ENCODE results near the gene TNFRSF19. TPM values are rescaled to one million over a fixed set of nuclear protein-coding genes. Genes with fewer than 3 reads are reported as not detected.

Gene TNFRSF19
- total RNA-seq, 3 donors from 2014 or later (not counting 1 experiment from before 2014, with no cell fraction given): 0.07 to 0.60 (median 0.36) TPM

- 67% methylated on average over 1 of the region's 1 CpG for WGBS (ENCODE audit: insufficient coverage)
- ATAC-seq (no peak), DNase-seq (no peak)
- Histone ChIP-seq H3K27ac (ENCODE audit: low read length) (no peak overlapping the region), H3K4me3 (ENCODE audit: low read length) (no peak overlapping the region), H3K27me3 (ENCODE audit: control insufficient read depth, insufficient read depth, low read length) (peaks cover under 1% of the 10 kb centered on the region), H3K4me1 (ENCODE audit: control insufficient read depth, insufficient read depth, low read length) (no peaks in the 10 kb centered on the region), H3K36me3 (ENCODE audit: control insufficient read depth, insufficient read depth, low read length) (no peaks in the 10 kb centered on the region), H3K9me3 (ENCODE audit: control insufficient read depth, insufficient read depth, low read length) (no peaks in the 10 kb centered on the region)
- Mint-ChIP-seq H3K36me3 (no peaks in the 10 kb centered on the region), H3K4me1 (no peaks in the 10 kb centered on the region), H3K27ac (no peak overlapping the region), H3K4me3 (no peak overlapping the region), H3K27me3 (ENCODE audit: low read depth in 2 of 2) (peaks cover 10 to 20% of the 10 kb centered on the region in 2 donors), H3K9me3 (no peaks in the 10 kb centered on the region)
- intact Hi-C loops (cut with micrococcal nuclease): no loop called here
- TF ChIP-seq, protein P1, sequence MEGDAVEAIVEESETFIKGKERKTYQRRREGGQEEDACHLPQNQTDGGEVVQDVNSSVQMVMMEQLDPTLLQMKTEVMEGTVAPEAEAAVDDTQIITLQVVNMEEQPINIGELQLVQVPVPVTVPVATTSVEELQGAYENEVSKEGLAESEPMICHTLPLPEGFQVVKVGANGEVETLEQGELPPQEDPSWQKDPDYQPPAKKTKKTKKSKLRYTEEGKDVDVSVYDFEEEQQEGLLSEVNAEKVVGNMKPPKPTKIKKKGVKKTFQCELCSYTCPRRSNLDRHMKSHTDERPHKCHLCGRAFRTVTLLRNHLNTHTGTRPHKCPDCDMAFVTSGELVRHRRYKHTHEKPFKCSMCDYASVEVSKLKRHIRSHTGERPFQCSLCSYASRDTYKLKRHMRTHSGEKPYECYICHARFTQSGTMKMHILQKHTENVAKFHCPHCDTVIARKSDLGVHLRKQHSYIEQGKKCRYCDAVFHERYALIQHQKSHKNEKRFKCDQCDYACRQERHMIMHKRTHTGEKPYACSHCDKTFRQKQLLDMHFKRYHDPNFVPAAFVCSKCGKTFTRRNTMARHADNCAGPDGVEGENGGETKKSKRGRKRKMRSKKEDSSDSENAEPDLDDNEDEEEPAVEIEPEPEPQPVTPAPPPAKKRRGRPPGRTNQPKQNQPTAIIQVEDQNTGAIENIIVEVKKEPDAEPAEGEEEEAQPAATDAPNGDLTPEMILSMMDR (IDR thresholded peaks at IDR 0.05): no peak
Measured at GRCh38 chr13:23632048-23632582, 61.9 kb downstream of the TNFRSF19 start.

DNA sequence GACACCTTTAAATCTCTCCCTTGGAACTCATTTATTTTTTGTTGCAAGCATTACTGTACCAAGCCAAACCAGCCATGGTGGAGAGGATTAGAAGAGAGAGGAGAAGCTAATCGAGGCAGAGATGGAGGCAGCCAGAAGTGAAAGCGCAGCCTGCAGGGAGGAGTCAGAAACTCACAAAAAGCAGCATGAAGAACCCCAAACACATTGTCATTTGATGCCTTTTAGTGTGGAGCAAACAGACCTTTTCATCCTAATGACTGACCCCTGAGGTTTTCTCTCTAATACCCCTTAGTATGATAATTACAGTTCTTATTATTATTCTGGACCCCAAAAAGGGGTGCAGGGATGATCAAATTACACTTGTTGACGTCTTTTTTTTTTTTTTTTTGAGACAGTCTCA is 62.5 kb downstream of the TNFRSF19 start:
- intact Hi-C loops (cut with micrococcal nuclease): no loop called here
- no peaks in the 10 kb centered on the region for H3K4me1 Mint-ChIP-seq
- TF ChIP-seq, protein P1 (IDR thresholded peaks at IDR 0.05): no peak
- H3K9me3 Mint-ChIP-seq: no peaks in the 10 kb centered on the region
- H3K27me3 Mint-ChIP-seq (ENCODE audit: low read depth in 2 of 2): peaks cover 7 to 14% of the 10 kb centered on the region in 2 donors
- H3K4me3 ChIP-seq (ENCODE audit: low read length): no peak overlapping the region
- H3K27ac Mint-ChIP-seq: no peak overlapping the region
- H3K4me3 Mint-ChIP-seq: no peak overlapping the region
- H3K36me3 Mint-ChIP-seq: no peaks in the 10 kb centered on the region
- H3K27ac ChIP-seq (ENCODE audit: low read length): no peak overlapping the region
- WGBS (ENCODE audit: insufficient coverage): 88% methylated on average over 3 of the region's 3 CpGs
- no peaks in the 10 kb centered on the region for H3K4me1 ChIP-seq (ENCODE audit: control insufficient read depth, insufficient read depth, low read length)
- no peaks in the 10 kb centered on the region for H3K27me3 ChIP-seq (ENCODE audit: control insufficient read depth, insufficient read depth, low read length)
- H3K36me3 ChIP-seq (ENCODE audit: control insufficient read depth, insufficient read depth, low read length): no peaks in the 10 kb centered on the region
- ATAC-seq: no peak
- H3K9me3 ChIP-seq (ENCODE audit: control insufficient read depth, insufficient read depth, low read length): no peaks in the 10 kb centered on the region
- DNase-seq: no peak

DNA sequence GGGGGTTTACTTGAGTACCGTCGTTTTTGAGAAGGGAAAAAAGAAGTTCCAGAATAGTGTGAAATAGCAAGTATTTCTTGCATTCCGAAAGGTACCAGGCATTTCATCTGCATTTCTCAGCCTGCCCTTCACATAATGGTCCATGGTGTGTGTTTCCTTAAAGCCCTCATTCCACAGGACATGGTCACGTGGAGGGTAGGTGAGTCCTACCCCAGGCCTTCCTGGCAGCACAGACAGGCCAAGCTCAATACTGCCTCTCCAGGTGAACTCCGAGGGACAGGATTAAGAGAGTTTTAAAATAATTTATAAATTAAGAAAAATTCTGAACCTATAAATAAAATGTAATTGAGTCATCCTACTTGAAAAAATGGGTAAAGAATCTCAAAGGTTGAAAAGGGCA is 64.7 kb downstream of the TNFRSF19 start:
- WGBS (ENCODE audit: insufficient coverage): 92% methylated on average over 4 of the region's 5 CpGs
- Mint-ChIP-seq H3K27ac (no peak overlapping the region), H3K36me3 (no peaks in the 10 kb centered on the region), H3K4me1 (no peaks in the 10 kb centered on the region), H3K4me3 (no peak overlapping the region), H3K27me3 (ENCODE audit: low read depth in 2 of 2) (no peaks in the 10 kb centered on the region), H3K9me3 (no peaks in the 10 kb centered on the region)
- Histone ChIP-seq H3K27ac (ENCODE audit: low read length) (no peak overlapping the region), H3K27me3 (ENCODE audit: control insufficient read depth, insufficient read depth, low read length) (no peaks in the 10 kb centered on the region), H3K9me3 (ENCODE audit: control insufficient read depth, insufficient read depth, low read length) (no peaks in the 10 kb centered on the region), H3K4me1 (ENCODE audit: control insufficient read depth, insufficient read depth, low read length) (no peaks in the 10 kb centered on the region), H3K36me3 (ENCODE audit: control insufficient read depth, insufficient read depth, low read length) (no peaks in the 10 kb centered on the region), H3K4me3 (ENCODE audit: low read length) (no peak overlapping the region)
- intact Hi-C loops (cut with micrococcal nuclease): no loop called here
- TF ChIP-seq, protein P1 (IDR thresholded peaks at IDR 0.05): no peak
- ATAC-seq: no peak
- no peak for DNase-seq

GRCh38 chr13:23636360-23636759 is 66.1 kb downstream of the TNFRSF19 start:
- Mint-ChIP-seq H3K4me3 (no peak overlapping the region), H3K4me1 (no peaks in the 10 kb centered on the region), H3K36me3 (no peaks in the 10 kb centered on the region), H3K27ac (no peak overlapping the region), H3K9me3 (no peaks in the 10 kb centered on the region), H3K27me3 (ENCODE audit: low read depth in 2 of 2) (peaks cover 0 to 5% of the 10 kb centered on the region in 2 donors)
- ATAC-seq: no peak
- Histone ChIP-seq H3K27me3 (ENCODE audit: control insufficient read depth, insufficient read depth, low read length) (no peaks in the 10 kb centered on the region), H3K4me3 (ENCODE audit: low read length) (no peak overlapping the region), H3K4me1 (ENCODE audit: control insufficient read depth, insufficient read depth, low read length) (no peaks in the 10 kb centered on the region), H3K27ac (ENCODE audit: low read length) (no peak overlapping the region), H3K9me3 (ENCODE audit: control insufficient read depth, insufficient read depth, low read length) (no peaks in the 10 kb centered on the region), H3K36me3 (ENCODE audit: control insufficient read depth, insufficient read depth, low read length) (no peaks in the 10 kb centered on the region)
- TF ChIP-seq, protein P1 (IDR thresholded peaks at IDR 0.05): no peak
- intact Hi-C loops (cut with micrococcal nuclease): no loop called here
- no peak for DNase-seq
- WGBS (ENCODE audit: insufficient coverage): 88% methylated on average over 6 of the region's 6 CpGs
